OCI-LY1 (cell line): Measurements from ENCODE around the gene PHF20.
"Not testable (repeated sequence)": the region's sequence is repeated elsewhere in the genome, so short reads cannot be mapped to it uniquely, and the experiment has no call there.

Experiments
- H2AFZ ChIP-seq: fragments of 200-600 bp; sonication (generic), shearing (Covaris generic); 2 replicates; pipeline ENCODE4 v1.6.0; 2014; ENCODE audit warnings: antibody characterized with exemption, mild to moderate bottlenecking, low read length
- H3F3A ChIP-seq: fragments of 200-600 bp; sonication (generic), shearing (Covaris generic); 2 replicates; pipeline ENCODE4 v1.6.0; 2014; ENCODE audit warnings: mild to moderate bottlenecking, antibody characterized with exemption, low read length, moderate library complexity; ENCODE audit not compliant: insufficient read depth
- H3K27ac ChIP-seq: fragments of 200-600 bp; sonication (generic); 2 replicates; pipeline ENCODE4 v1.5.1; 2014; ENCODE audit warnings: low read length, mixed run types, mild to moderate bottlenecking, low read depth; ENCODE audit not compliant: poor library complexity, severe bottlenecking
- H3K27me3 ChIP-seq: fragments of 200-600 bp; sonication (generic); 2 replicates; pipeline ENCODE4 v1.6.0; 2014; ENCODE audit warnings: antibody characterized with exemption, mild to moderate bottlenecking, low read length, moderate library complexity; ENCODE audit not compliant: insufficient read depth
- H3K36me3 ChIP-seq: fragments of 200-600 bp; sonication (generic); 2 replicates; pipeline ENCODE4 v1.6.1; 2014; ENCODE audit warnings: mild to moderate bottlenecking, antibody characterized with exemption, low read length, moderate library complexity, mixed read lengths; ENCODE audit not compliant: insufficient read depth
- H3K4me1 ChIP-seq: fragments of 200-600 bp; sonication (generic); 2 replicates; pipeline ENCODE4 v1.5.1; 2014; ENCODE audit warnings: mild to moderate bottlenecking, low read length, moderate library complexity; ENCODE audit not compliant: insufficient read depth, severe bottlenecking
- H3K4me2 ChIP-seq: fragments of 200-600 bp; sonication (generic), shearing (Covaris generic); 2 replicates; pipeline ENCODE4 v1.6.1; 2014; ENCODE audit warnings: low read length
- H3K4me3 ChIP-seq: fragments of 200-600 bp; sonication (generic); 2 replicates; pipeline ENCODE4 v1.5.1; 2014; ENCODE audit warnings: low read length, low read depth, mild to moderate bottlenecking, mixed read lengths; ENCODE audit not compliant: poor library complexity, severe bottlenecking
- H3K79me2 ChIP-seq: fragments of 200-600 bp; shearing (Covaris generic); 2 replicates; pipeline ENCODE4 v1.6.1; 2016; ENCODE audit warnings: mixed run types, low read length, mixed read lengths; ENCODE audit not compliant: insufficient read depth
- H3K9ac ChIP-seq: fragments of 200-600 bp; sonication (generic), shearing (Covaris generic); 2 replicates; pipeline ENCODE4 v1.6.1; 2014; ENCODE audit warnings: mild to moderate bottlenecking, low read length, mixed read lengths
- H3K9me2 ChIP-seq: fragments of 200-600 bp; sonication (generic), shearing (Covaris generic); 2 replicates; pipeline ENCODE4 v1.6.1; 2014; ENCODE audit warnings: low read depth, mild to moderate bottlenecking, low read length, mixed read lengths
- H3K9me3 ChIP-seq: fragments of 200-600 bp; shearing (Covaris generic); 2 replicates; pipeline ENCODE4 v1.6.1; 2014; ENCODE audit warnings: low read length, mixed read lengths
- H4K20me1 ChIP-seq: fragments of 200-600 bp; sonication (generic), shearing (Covaris generic); 2 replicates; pipeline ENCODE4 v1.6.0; 2016; ENCODE audit warnings: mild to moderate bottlenecking, low read length; ENCODE audit not compliant: insufficient read depth
- EZH2 ChIP-seq: fragments of 200-600 bp; sonication (generic), shearing (Covaris generic); IDR thresholded peaks from 2 replicates; pipeline ENCODE4 v1.8.0; 2017; ENCODE audit warnings: borderline replicate concordance, mixed run types, mild to moderate bottlenecking, antibody characterized with exemption, low read length, moderate library complexity, mixed read lengths
- TF ChIP-seq, protein P1 (sequence below): fragments of 200-600 bp; sonication (generic), shearing (Covaris generic); IDR thresholded peaks from 2 replicates; pipeline ENCODE4 v1.5.1; 2017; ENCODE audit warnings: mild to moderate bottlenecking, antibody characterized with exemption, low read length, moderate library complexity, mixed read lengths

PHF20 gene

DNA sequence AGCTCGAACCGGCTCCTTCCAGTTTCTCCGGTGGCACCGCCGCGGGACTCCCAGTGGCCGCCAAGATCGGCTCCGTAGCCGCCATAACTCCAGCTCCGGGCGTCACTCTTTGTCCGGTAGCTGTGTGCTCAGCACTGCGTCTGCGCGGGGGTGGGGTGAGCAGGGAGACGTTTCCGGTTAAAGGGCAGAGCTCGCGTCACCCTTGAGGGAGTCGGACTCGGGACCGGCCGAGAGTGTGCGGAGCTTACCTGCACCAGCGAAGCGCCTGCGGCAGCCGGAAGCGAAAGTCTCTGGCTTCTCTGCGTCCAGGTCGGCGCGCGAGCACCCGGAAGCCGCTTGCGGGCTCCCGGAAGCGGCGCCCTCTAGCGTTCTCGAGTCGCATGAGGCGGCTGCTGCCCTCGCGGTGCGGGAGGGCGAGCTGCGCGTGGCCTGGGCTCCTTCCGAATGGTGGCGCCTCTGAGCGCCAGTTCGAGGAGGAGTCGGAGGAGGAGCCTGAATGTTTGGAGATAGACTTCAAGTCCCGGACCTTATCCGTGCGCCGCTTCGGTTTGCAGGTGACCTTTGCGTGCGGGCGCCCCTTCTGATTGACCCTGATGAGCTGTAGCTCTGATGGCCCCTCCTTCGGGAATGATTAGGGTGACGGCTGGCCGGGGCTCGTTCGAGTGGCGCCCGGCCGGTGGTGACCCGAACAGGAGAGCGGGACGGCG lies 182.5 kb downstream of the PHF20 start, which contains the start of gene SCAND1:
Gene SCAND1, minus strand, starts transcription at position 303 of the 707 bp plus-strand sequence. Its CDS starts 218 bp downstream, at position 85.
- peaks cover 22% of the 10 kb centered on the region for H3K4me1 ChIP-seq
- H4K20me1 ChIP-seq = no peaks in the 10 kb centered on the region
- peak within 1 kb of the TSS; percentile 94 for H3K27ac ChIP-seq
- peak within 1 kb of the TSS; percentile 94 for H3K4me3 ChIP-seq
- TF ChIP-seq, protein P1, sequence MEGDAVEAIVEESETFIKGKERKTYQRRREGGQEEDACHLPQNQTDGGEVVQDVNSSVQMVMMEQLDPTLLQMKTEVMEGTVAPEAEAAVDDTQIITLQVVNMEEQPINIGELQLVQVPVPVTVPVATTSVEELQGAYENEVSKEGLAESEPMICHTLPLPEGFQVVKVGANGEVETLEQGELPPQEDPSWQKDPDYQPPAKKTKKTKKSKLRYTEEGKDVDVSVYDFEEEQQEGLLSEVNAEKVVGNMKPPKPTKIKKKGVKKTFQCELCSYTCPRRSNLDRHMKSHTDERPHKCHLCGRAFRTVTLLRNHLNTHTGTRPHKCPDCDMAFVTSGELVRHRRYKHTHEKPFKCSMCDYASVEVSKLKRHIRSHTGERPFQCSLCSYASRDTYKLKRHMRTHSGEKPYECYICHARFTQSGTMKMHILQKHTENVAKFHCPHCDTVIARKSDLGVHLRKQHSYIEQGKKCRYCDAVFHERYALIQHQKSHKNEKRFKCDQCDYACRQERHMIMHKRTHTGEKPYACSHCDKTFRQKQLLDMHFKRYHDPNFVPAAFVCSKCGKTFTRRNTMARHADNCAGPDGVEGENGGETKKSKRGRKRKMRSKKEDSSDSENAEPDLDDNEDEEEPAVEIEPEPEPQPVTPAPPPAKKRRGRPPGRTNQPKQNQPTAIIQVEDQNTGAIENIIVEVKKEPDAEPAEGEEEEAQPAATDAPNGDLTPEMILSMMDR = peak; percentile 98
- no peak for TF ChIP-seq EZH2
- peaks cover 13% of the 10 kb centered on the region for H3K79me2 ChIP-seq
- peak within 1 kb of the TSS; percentile 88 for H3K4me2 ChIP-seq
- no peaks in the 10 kb centered on the region; the same call in 1 of the 2 replicates for H3K27me3 ChIP-seq
- H3K9me2 ChIP-seq = no peaks in the 10 kb centered on the region
- H3K9ac ChIP-seq = peak within 1 kb of the TSS; percentile 90
- H3K36me3 ChIP-seq = peaks cover 6% of the 10 kb centered on the region; the same call in 1 of the 2 replicates
- no peaks in the 10 kb centered on the region for H3K9me3 ChIP-seq
- 0 out of 2 replicates have a peak within 1 kb of the TSS, but pooled peaks have one; percentile 4 for H2AFZ ChIP-seq
- no peaks in the 10 kb centered on the region for H3F3A ChIP-seq

DNA sequence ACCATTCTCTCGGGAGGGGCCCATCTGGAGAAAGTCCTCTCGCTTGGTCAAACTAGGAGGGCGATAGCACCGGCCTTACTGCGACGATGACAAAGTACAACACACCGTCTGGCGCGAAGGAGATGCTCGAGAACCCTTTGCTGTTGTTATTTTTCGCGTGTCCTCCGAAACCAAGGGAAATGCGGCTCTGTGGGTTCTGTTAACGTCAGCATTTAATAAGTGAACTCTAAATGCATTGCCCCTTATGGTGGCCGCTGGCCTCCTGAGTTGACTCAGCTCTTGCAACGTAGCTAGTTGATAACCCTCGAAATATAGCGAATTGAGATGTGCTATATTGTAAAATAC lies 183.1 kb downstream of the PHF20 start:
- peak overlapping the region; percentile 94 for H3K4me3 ChIP-seq
- H3K36me3 ChIP-seq = peaks cover 6% of the 10 kb centered on the region; the same call in 1 of the 2 replicates
- H4K20me1 ChIP-seq = no peaks in the 10 kb centered on the region
- no peak overlapping the region for H2AFZ ChIP-seq
- peaks cover 3% of the 10 kb centered on the region; the same call in 1 of the 2 replicates for H3K9me3 ChIP-seq
- peaks cover 22% of the 10 kb centered on the region for H3K4me1 ChIP-seq
- H3K27ac ChIP-seq = peak overlapping the region; percentile 70
- peak overlapping the region; percentile 75 for H3K9ac ChIP-seq
- TF ChIP-seq, protein P1 = no peak
- TF ChIP-seq EZH2 = no peak
- no peaks in the 10 kb centered on the region for H3K9me2 ChIP-seq
- H3K4me2 ChIP-seq = peak overlapping the region; percentile 82
- no peaks in the 10 kb centered on the region; the same call in 1 of the 2 replicates for H3K27me3 ChIP-seq
- H3K79me2 ChIP-seq = peaks cover 13% of the 10 kb centered on the region
- no peaks in the 10 kb centered on the region for H3F3A ChIP-seq

DNA sequence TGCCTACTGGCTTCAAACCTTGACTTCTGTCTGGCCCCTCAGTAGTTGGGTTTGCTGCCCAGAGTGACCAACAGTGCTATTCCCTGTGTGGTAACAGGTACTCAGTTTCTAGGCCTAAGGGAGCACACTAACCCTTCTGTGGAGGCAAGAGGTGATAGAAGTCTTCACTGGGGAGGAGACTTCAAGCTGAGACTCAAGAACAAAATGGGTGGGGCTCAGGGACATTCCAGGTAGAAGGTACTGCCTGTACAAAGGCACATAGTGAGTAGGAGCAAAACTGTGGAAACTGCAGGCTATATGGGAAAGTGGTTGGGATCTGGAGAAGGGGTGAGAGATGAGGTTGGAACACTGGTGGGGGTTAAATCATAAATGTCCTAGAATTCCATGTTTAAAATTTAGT lies 184.8 kb downstream of the PHF20 start:
- no peak overlapping the region for H3K27ac ChIP-seq
- H3K4me2 ChIP-seq = no peak overlapping the region
- H2AFZ ChIP-seq = no peak overlapping the region
- TF ChIP-seq EZH2 = no peak
- TF ChIP-seq, protein P1 = no peak
- no peak overlapping the region for H3K4me3 ChIP-seq
- H3K9me2 ChIP-seq = no peaks in the 10 kb centered on the region
- H3K4me1 ChIP-seq = peaks cover 22% of the 10 kb centered on the region
- peaks cover 3% of the 10 kb centered on the region; the same call in 1 of the 2 replicates for H3K9me3 ChIP-seq
- H3K36me3 ChIP-seq = peaks cover 6% of the 10 kb centered on the region; the same call in 1 of the 2 replicates
- no peaks in the 10 kb centered on the region; the same call in 1 of the 2 replicates for H3K27me3 ChIP-seq
- H4K20me1 ChIP-seq = no peaks in the 10 kb centered on the region
- no peak overlapping the region for H3K9ac ChIP-seq
- peaks cover 13% of the 10 kb centered on the region for H3K79me2 ChIP-seq
- no peaks in the 10 kb centered on the region for H3F3A ChIP-seq

DNA sequence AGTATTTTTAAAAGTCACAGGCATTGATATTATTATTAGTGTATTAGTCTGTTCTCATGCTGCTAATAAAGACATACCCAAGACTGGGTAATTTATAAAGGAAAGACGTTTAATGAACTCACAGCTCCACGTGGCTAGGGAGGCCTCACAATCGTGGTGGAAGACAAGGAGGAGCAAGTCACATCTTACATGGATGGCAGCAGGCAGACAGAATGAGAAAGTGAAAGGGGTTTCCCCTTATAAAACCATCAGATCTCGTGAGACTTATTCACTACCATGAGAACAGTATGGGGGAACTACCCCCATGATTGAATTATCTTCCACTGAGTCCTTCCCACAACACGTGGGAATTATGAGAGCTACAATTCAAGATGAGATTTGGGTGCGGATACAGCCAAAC lies 187.5 kb downstream of the PHF20 start:
- not testable (repeated sequence) for H3K36me3 ChIP-seq, H3K4me3 ChIP-seq, H3K27ac ChIP-seq, H3K9me3 ChIP-seq, H3F3A ChIP-seq, H3K27me3 ChIP-seq, H3K79me2 ChIP-seq, H3K4me1 ChIP-seq, H3K9me2 ChIP-seq, H2AFZ ChIP-seq, H3K9ac ChIP-seq, H3K4me2 ChIP-seq, H4K20me1 ChIP-seq
